ENCODE measurements around the gene PRM2.

The PRM2 gene

DNA sequence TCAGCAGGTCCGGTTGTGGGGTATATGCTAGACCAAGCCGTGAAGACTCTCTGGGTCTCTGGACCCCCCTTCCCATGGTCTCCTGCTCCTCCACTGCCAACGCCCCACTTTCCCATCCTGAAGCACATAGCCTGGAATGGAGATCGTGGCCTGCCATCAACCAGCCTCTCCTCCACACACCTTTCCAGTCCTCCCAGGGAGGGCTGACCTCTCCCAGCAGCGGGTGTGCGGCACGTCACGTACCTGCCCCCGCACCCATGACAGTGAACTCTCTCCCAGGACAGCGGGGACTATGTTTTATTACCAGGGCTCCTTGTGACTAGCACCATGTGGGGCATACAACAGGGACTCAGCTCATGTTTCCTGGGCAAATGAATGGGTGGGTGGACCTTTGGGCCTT, 4.7 kb downstream of the PRM2 start:
- ChIA-PET POLR2A (no interaction called here), CTCF (interaction anchor here (0.9 kb wide), 1 partner anchor 26 kb away, joined by 3 read pairs; no protein-coding TSS in a partner anchor)
- DNase-seq (ENCODE audit: extremely low spot score), result no peak
- TF ChIP-seq BHLHE40 (IDR thresholded peaks at IDR 0.05; ENCODE audit: borderline replicate concordance) (no peak), FOXM1 (IDR thresholded peaks at IDR 0.05; ENCODE audit: borderline replicate concordance) (no peak), ZNF384 (IDR thresholded peaks at IDR 0.05) (no peak), SUZ12 (IDR thresholded peaks at IDR 0.05) (no peak), PKNOX1 (IDR thresholded peaks at IDR 0.05) (no peak), NFRKB (IDR thresholded peaks at IDR 0.05) (no peak), FOXK2 (IDR thresholded peaks at IDR 0.05) (no peak), CTBP1 (IDR thresholded peaks at IDR 0.05; ENCODE audit: borderline replicate concordance) (no peak), L3MBTL2 (conservative IDR thresholded peaks at IDR 0.05) (no peak), SP1 (IDR thresholded peaks at IDR 0.05) (no peak), ELF4 (IDR thresholded peaks at IDR 0.05) (no peak), ARNT (IDR thresholded peaks at IDR 0.05) (no peak), HDGF (IDR thresholded peaks at IDR 0.05; ENCODE audit: borderline replicate concordance) (no peak)

- CTCF ChIA-PET, result interaction anchor here (0.9 kb wide), 1 partner anchor 27 kb away, joined by 3 read pairs; no protein-coding TSS in a partner anchor
- DNase-seq (ENCODE audit: extremely low spot score), result no peak
- no peak for TF ChIP-seq ARNT (IDR thresholded peaks at IDR 0.05)
- TF ChIP-seq BHLHE40 (IDR thresholded peaks at IDR 0.05; ENCODE audit: borderline replicate concordance), result no peak
- no peak for TF ChIP-seq L3MBTL2 (conservative IDR thresholded peaks at IDR 0.05)
- no peak for TF ChIP-seq FOXA1 (IDR thresholded peaks at IDR 0.05)
- no peak for TF ChIP-seq NFRKB (IDR thresholded peaks at IDR 0.05)
- no peak for TF ChIP-seq ZNF384 (IDR thresholded peaks at IDR 0.05)
- no peak for TF ChIP-seq CTBP1 (IDR thresholded peaks at IDR 0.05; ENCODE audit: borderline replicate concordance)
- TF ChIP-seq LEF1 (IDR thresholded peaks at IDR 0.05; ENCODE audit: borderline replicate concordance), result no peak
- no peak for TF ChIP-seq FOXM1 (IDR thresholded peaks at IDR 0.05; ENCODE audit: borderline replicate concordance)
- TF ChIP-seq SP1 (IDR thresholded peaks at IDR 0.05), result no peak
- no peak for TF ChIP-seq SUZ12 (IDR thresholded peaks at IDR 0.05)
- TF ChIP-seq PKNOX1 (IDR thresholded peaks at IDR 0.05), result no peak
- TF ChIP-seq HDGF (IDR thresholded peaks at IDR 0.05; ENCODE audit: borderline replicate concordance), result no peak
- no peak for TF ChIP-seq FOXK2 (IDR thresholded peaks at IDR 0.05)
- no peak for TF ChIP-seq TARDBP (IDR thresholded peaks at IDR 0.05)
- no peak for TF ChIP-seq ELF4 (IDR thresholded peaks at IDR 0.05)
- POLR2A ChIA-PET, result no interaction called here
These were observed 5.6 kb downstream of the PRM2 start for GRCh38 chr16:11270602-11271162.

DNA sequence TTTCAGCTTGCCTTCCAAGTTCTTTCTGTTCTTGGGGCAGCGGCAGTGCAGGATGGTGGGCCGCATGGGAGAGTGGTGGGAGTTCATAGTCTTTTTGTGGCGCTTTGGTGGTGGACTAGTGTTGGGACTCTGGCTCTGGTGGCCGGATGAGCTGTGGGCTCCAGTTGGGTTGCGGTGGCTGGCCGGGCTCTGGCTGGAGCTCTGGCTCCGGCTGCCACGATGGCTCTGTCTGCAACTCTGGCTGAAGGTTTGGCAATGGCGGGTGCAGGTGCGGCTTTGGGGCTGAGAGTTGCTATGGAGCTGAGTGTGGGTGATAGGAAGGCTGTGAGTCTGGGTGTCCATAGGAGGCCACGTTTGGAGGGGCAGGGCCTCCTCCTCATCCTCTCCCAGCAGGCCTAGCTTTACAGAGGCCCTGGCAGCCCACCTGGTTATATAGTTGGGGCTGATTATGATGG, 7.3 kb downstream of the PRM2 start, which contains the start of gene TNP2:
Gene TNP2, minus strand, starts transcription at position 405 of the 455 bp plus-strand sequence. Its CDS starts 63 bp downstream, at position 342.
- CTCF ChIA-PET, result interaction anchor here (0.6 kb wide), 1 partner anchor 12 kb away, joined by 3 read pairs; no protein-coding TSS in a partner anchor
- TF ChIP-seq ARNT (IDR thresholded peaks at IDR 0.05), result no peak
- TF ChIP-seq FOXM1 (IDR thresholded peaks at IDR 0.05; ENCODE audit: borderline replicate concordance), result no peak
- TF ChIP-seq CTBP1 (IDR thresholded peaks at IDR 0.05; ENCODE audit: borderline replicate concordance), result no peak
- no peak for TF ChIP-seq LEF1 (IDR thresholded peaks at IDR 0.05; ENCODE audit: borderline replicate concordance)
- TF ChIP-seq HDGF (IDR thresholded peaks at IDR 0.05; ENCODE audit: borderline replicate concordance), result no peak
- TF ChIP-seq SUZ12 (IDR thresholded peaks at IDR 0.05), result no peak
- TF ChIP-seq TARDBP (IDR thresholded peaks at IDR 0.05), result no peak
- no peak for TF ChIP-seq ELF4 (IDR thresholded peaks at IDR 0.05)
- no peak for TF ChIP-seq PKNOX1 (IDR thresholded peaks at IDR 0.05)
- no peak for TF ChIP-seq NFRKB (IDR thresholded peaks at IDR 0.05)
- TF ChIP-seq ZNF384 (IDR thresholded peaks at IDR 0.05), result no peak
- TF ChIP-seq FOXK2 (IDR thresholded peaks at IDR 0.05), result no peak
- no peak for TF ChIP-seq SP1 (IDR thresholded peaks at IDR 0.05)
- TF ChIP-seq FOXA1 (IDR thresholded peaks at IDR 0.05), result no peak
- no peak for TF ChIP-seq L3MBTL2 (conservative IDR thresholded peaks at IDR 0.05)
- TF ChIP-seq BHLHE40 (IDR thresholded peaks at IDR 0.05; ENCODE audit: borderline replicate concordance), result no peak

DNA sequence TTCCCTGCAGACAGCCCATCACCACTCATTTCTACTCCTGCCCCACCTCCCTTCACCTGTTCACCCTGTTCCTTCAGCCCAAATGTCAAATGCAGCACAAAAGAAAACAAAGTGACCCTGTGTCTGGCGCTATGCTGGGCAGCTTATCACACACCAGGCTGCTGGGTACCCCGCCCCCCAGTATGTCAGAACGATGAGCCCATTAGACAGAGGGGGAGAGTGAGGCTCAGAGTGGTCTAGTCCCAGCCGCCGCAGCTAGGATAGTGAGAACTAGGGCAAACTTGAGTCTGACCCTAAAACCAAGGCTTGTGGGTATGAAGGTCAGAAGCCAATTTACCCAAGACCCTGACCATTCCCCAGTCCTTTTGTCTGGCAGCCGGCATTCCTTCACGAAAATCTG, 11.2 kb downstream of the PRM2 start:
- no peak for TF ChIP-seq PKNOX1 (IDR thresholded peaks at IDR 0.05)
- no peak for TF ChIP-seq SUZ12 (IDR thresholded peaks at IDR 0.05)
- no peak for TF ChIP-seq FOXK2 (IDR thresholded peaks at IDR 0.05)
- TF ChIP-seq FOXM1 (IDR thresholded peaks at IDR 0.05; ENCODE audit: borderline replicate concordance), result no peak
- no peak for TF ChIP-seq NFRKB (IDR thresholded peaks at IDR 0.05)
- TF ChIP-seq L3MBTL2 (conservative IDR thresholded peaks at IDR 0.05), result no peak
- no peak for TF ChIP-seq BHLHE40 (IDR thresholded peaks at IDR 0.05; ENCODE audit: borderline replicate concordance)
- no peak for TF ChIP-seq LEF1 (IDR thresholded peaks at IDR 0.05; ENCODE audit: borderline replicate concordance)
- TF ChIP-seq ZNF384 (IDR thresholded peaks at IDR 0.05), result no peak
- TF ChIP-seq TARDBP (IDR thresholded peaks at IDR 0.05), result no peak
- no peak for TF ChIP-seq CTBP1 (IDR thresholded peaks at IDR 0.05; ENCODE audit: borderline replicate concordance)
- TF ChIP-seq ELF4 (IDR thresholded peaks at IDR 0.05), result no peak
- TF ChIP-seq ARNT (IDR thresholded peaks at IDR 0.05), result no peak
- no peak for TF ChIP-seq SP1 (IDR thresholded peaks at IDR 0.05)
- TF ChIP-seq HDGF (IDR thresholded peaks at IDR 0.05; ENCODE audit: borderline replicate concordance), result no peak
- no peak for TF ChIP-seq FOXA1 (IDR thresholded peaks at IDR 0.05)
- POLR2A ChIA-PET, result no interaction called here
- CTCF ChIA-PET, result no interaction called here
- DNase-seq (ENCODE audit: extremely low spot score), result no peak

More for the DNA sequence above, 7.3 kb downstream of the PRM2 start, which contains the start of gene TNP2:
- POLR2A ChIA-PET, result interaction anchor here (1.2 kb wide), 1 partner anchor 13 kb away, joined by 4 read pairs; the partner anchor contains the start of gene SOCS1
- DNase-seq (ENCODE audit: extremely low spot score), result no peak
